HepG2 (cell line): ENCODE results near the gene CDH23. TPM values are rescaled to one million over a fixed set of nuclear protein-coding genes. Genes with fewer than 3 reads are reported as not detected.
A peak's percentile ranks its signal among the peaks of the same experiment; 100 is the strongest.

Experiments used
- ATAC-seq: fragments of 200-7000 bp; cut with Tn5 transposase; 3 replicates; pipeline ENCODE4 v1.9.1; 2020; ENCODE audit warnings: mild to moderate bottlenecking, moderate library complexity
- BruUV-seq: library from RNA; stranded (reverse); fragments of 400-500 nt; replicated peaks from 2 replicates; lab custom pipeline; 2021; lab: Mats Ljungman, UMichigan
- CTCF ChIA-PET: fragments of 300-600 bp; formaldehyde crosslinking; extraction: SDS; loops from one replicate; lab custom pipeline; 2021; ENCODE audit warnings: low total read pairs, inconsistent platforms, low intra/inter-chr PET ratio; lab: Yijun Ruan, JAX
- POLR2A ChIA-PET: fragments of 350-600 bp; sonication (Branson Sonifier 250); formaldehyde crosslinking; loops from one replicate; lab custom pipeline; 2020; ENCODE audit warnings: antibody characterized with exemption, inconsistent platforms; lab: Yijun Ruan, JAX
- DNase-seq: peaks from one replicate; pipeline ENCODE4 v3.0.0-alpha.2; 2015; ENCODE audit warnings: low spot score
- FAIRE-seq: peaks from 3 replicates; lab custom pipeline; 2011; peaks lifted over from hg19 to GRCh38; lab: Jason Lieb, UNC
- H2AFZ ChIP-seq: one replicate; pipeline ENCODE4 v1.6.1; 2011; ENCODE audit warnings: low read length, inconsistent platforms
- H3K27ac ChIP-seq: fragments of 300-600 bp; 3 replicates; pipeline ENCODE4 v1.8.0; 2011; ENCODE audit warnings: mixed run types, mild to moderate bottlenecking, mixed read lengths, low read length, inconsistent platforms; ENCODE audit not compliant: insufficient read depth; ENCODE audit errors: extremely low read length
- H3K27me3 ChIP-seq, 2 experiments: fragments of 200-600 bp in 1 of 2; 2 replicates in 1 of 2; 3 replicates in 1 of 2; pipeline versions ENCODE4 v1.6.0 to v1.8.0; 2011; ENCODE audit warnings: low read length in 2 of 2, mild to moderate bottlenecking in 2 of 2, moderate library complexity in 2 of 2, inconsistent platforms in 1 of 2; ENCODE audit not compliant: insufficient read depth in 2 of 2, control insufficient read depth in 1 of 2
- H3K36me3 ChIP-seq, 2 experiments: fragments of 200-600 bp in 1 of 2; replicated peaks in 1 of 2; 2 replicates in 1 of 2; 3 replicates in 1 of 2; pipeline versions ENCODE4 v1.5.1 to v1.8.0; 2011; ENCODE audit warnings: low read length in 2 of 2, inconsistent platforms in 1 of 2; ENCODE audit not compliant: insufficient read depth in 2 of 2, control insufficient read depth in 1 of 2
- H3K4me1 ChIP-seq: 2 replicates; pipeline ENCODE4 v1.5.1; 2012; ENCODE audit warnings: low read length, inconsistent platforms; ENCODE audit not compliant: insufficient read depth
- H3K4me2 ChIP-seq: 2 replicates; pipeline ENCODE4 v1.6.0; 2011; ENCODE audit warnings: low read depth, low read length, inconsistent platforms
- H3K4me3 ChIP-seq, 3 experiments: fragments of 200-600 bp in 1 of 3; sonication (generic), shearing (Covaris generic) in 1 of 3; replicated peaks in 1 of 3; 2 replicates each; pipeline ENCODE4 v1.5.1; 2011 to 2016; ENCODE audit warnings: low read length in 3 of 3, inconsistent platforms in 2 of 3, low read depth in 2 of 3, mild to moderate bottlenecking in 2 of 3, control low read depth in 1 of 3, mixed read lengths in 1 of 3; ENCODE audit not compliant: insufficient read depth in 1 of 3
- H3K79me2 ChIP-seq: one replicate; pipeline ENCODE4 v1.6.1; 2011; ENCODE audit warnings: low read length, inconsistent platforms; ENCODE audit not compliant: insufficient read depth
- H3K9ac ChIP-seq: 2 replicates; pipeline ENCODE4 v1.6.0; 2011; ENCODE audit warnings: mild to moderate bottlenecking, low read depth, low read length, inconsistent platforms; ENCODE audit not compliant: insufficient read depth
- H3K9me3 ChIP-seq: 2 replicates; pipeline ENCODE4 v1.5.1; 2012; ENCODE audit warnings: mild to moderate bottlenecking, low read length
- H4K20me1 ChIP-seq: 2 replicates; pipeline ENCODE4 v1.6.0; 2011; ENCODE audit warnings: inconsistent platforms, mild to moderate bottlenecking, low read length, moderate library complexity; ENCODE audit not compliant: insufficient read depth
- ADNP ChIP-seq: sonication (generic); formaldehyde crosslinking; IDR thresholded peaks from 2 replicates; pipeline ENCODE4 v1.4.0; 2020; ENCODE audit warnings: missing genetic modification reagents
- HDAC1 ChIP-seq: sonication (generic); formaldehyde crosslinking; IDR thresholded peaks from 2 replicates; pipeline ENCODE4 v1.5.1; 2020; ENCODE audit warnings: mild to moderate bottlenecking, missing genetic modification reagents
- KAT2B ChIP-seq: fragments of 150-350 bp; IDR thresholded peaks from 2 replicates; pipeline ENCODE4 v1.6.1; 2014; ENCODE audit warnings: low read depth, low read length, borderline replicate concordance
- MXD4 ChIP-seq: IDR thresholded peaks from 2 replicates; pipeline ENCODE4 v1.6.1; 2016; ENCODE audit warnings: mild to moderate bottlenecking, missing biosample characterization, missing genetic modification reagents
- NONO ChIP-seq, 2 experiments: fragments of 450-650 bp in 1 of 2; sonication (generic) in 1 of 2; formaldehyde crosslinking in 1 of 2; IDR thresholded peaks in 1 of 2; conservative IDR thresholded peaks in 1 of 2; 2 replicates each; pipeline versions ENCODE4 v1.6.1 to v1.8.0; 2017 to 2022; ENCODE audit warnings: mild to moderate bottlenecking in 1 of 2, missing genetic modification reagents in 1 of 2, moderate library complexity in 1 of 2
- SAFB2 ChIP-seq: sonication (generic); formaldehyde crosslinking; IDR thresholded peaks from 2 replicates; pipeline ENCODE4 v1.5.1; 2020; ENCODE audit warnings: missing genetic modification reagents, low read depth, mild to moderate bottlenecking, borderline replicate concordance
- ZBTB21 ChIP-seq: sonication (generic); formaldehyde crosslinking; IDR thresholded peaks from 2 replicates; pipeline ENCODE4 v1.4.0; 2020; ENCODE audit warnings: missing genetic modification reagents
- ZNF143 ChIP-seq: sonication (generic); formaldehyde crosslinking; IDR thresholded peaks from 2 replicates; pipeline ENCODE4 v1.4.0; 2020; ENCODE audit warnings: missing genetic modification reagents
- ZNF335 ChIP-seq: sonication (generic); formaldehyde crosslinking; IDR thresholded peaks from 2 replicates; pipeline ENCODE4 v1.4.0; 2020; ENCODE audit warnings: missing genetic modification reagents
- ZSCAN20 ChIP-seq: sonication (generic); formaldehyde crosslinking; IDR thresholded peaks from 2 replicates; pipeline ENCODE4 v1.4.0; 2020; ENCODE audit warnings: missing genetic modification reagents, mild to moderate bottlenecking, borderline replicate concordance
- WGBS: methylation state at CpG from one replicate; pipeline ENCODE4 v1.1.6; 2017; ENCODE audit warnings: low lambda C conversion rate; 5-methylcytosine and 5-hydroxymethylcytosine counted together
- in situ Hi-C: cut with HindIII; loops from 2 replicates; pipeline ENCODE4 v1.10.0; 2017; ENCODE audit warnings: low pct_unique_long_range_greater_than_20kb; ENCODE audit not compliant: extremely low pct_ligation_motif_present
- intact Hi-C: fragments of 100-400 bp; cut with micrococcal nuclease; formaldehyde crosslinking; loops from one replicate; pipeline ENCODE4 v1.10.0; 2022; ENCODE audit not compliant: unreplicated experiment
- polyA plus RNA-seq, 8 experiments: library from polyadenylated mRNA; depleted of rRNA in 3 of 8; stranded (reverse) in 7 of 8; unstranded in 1 of 8; fragments of >200 nt; fragmentation: Illumina TruSeq in 4 of 8; extraction: Trizol in 4 of 8; gene quantifications; 2 replicates each; pipeline versions ENCODE4 v1.2.1 to v1.2.3, GENCODE V29; 2011 to 2016; ENCODE audit warnings: low read depth in 4 of 8, missing spikeins in 1 of 8, mixed read lengths in 1 of 8; ENCODE audit not compliant: insufficient read depth in 1 of 8
- total RNA-seq, 5 experiments: library from RNA; depleted of rRNA; stranded (reverse); fragments of >200 nt; fragmentation: Illumina TruSeq; extraction: Trizol; gene quantifications; 2 replicates each; pipeline ENCODE4 v1.2.3, GENCODE V29; 2016; ENCODE audit warnings: low read depth in 1 of 5
- TF ChIP-seq, protein P1 (sequence below): sonication (generic); formaldehyde crosslinking; IDR thresholded peaks from 2 replicates; pipeline ENCODE4 v1.4.0; 2020; ENCODE audit warnings: missing genetic modification reagents
- TF ChIP-seq, protein P2 (sequence below): sonication (generic); formaldehyde crosslinking; IDR thresholded peaks from 2 replicates; pipeline ENCODE4 v1.5.1; 2020; ENCODE audit warnings: mild to moderate bottlenecking, missing genetic modification reagents, borderline replicate concordance

Gene CDH23
- total and polyA plus RNA-seq, 2 of the 13 experiments (the other 11 are each of a cell fraction or from before 2014, with no cell fraction given) = 0.13 TPM; not detected in 1

DNA sequence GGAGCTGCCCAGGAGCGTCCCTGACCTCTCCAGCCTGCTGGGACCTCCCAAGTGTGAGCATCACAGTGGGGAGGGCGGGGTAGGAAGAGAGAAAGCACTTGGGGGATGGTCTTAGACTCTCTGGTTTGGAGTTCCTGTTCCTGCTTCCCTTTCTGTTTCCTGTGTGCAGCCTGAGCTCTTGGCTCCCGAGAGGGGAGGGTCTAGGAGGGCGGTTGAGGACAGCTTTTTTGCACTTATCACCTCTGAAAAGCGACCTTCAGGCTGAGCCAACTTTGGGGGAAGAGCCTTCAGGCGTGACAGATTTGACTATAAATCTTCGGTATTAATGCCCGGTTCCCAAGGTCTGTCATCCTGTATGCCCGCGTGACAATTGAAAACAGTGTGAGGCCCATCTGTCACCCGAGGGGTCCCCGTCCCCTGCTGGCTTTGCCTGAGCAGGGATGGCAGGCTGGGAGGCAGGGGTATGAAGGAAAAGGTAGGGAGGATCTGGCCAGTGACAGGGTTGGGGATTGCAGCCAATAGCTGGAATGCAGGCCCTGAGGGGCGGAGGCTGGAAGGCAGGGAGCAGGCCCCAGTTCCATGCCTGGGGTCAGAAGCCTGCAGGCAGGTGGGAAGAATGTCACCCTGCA lies 78.6 kb downstream of the CDH23 start:
- no peak for DNase-seq
- POLR2A ChIA-PET = no interaction called here
- H3K36me3 ChIP-seq = no peaks in the 10 kb centered on the region
- no peaks in the 10 kb centered on the region for H4K20me1 ChIP-seq
- H3K4me3 ChIP-seq = no peak overlapping the region
- H3K27ac ChIP-seq = no peak overlapping the region
- BruUV-seq = no TSS peak
- TF ChIP-seq ZNF335 = no peak
- TF ChIP-seq ZNF143 (CRISPR knock-in tag) = no peak
- no peak for TF ChIP-seq ZSCAN20
- no peak for TF ChIP-seq ADNP
- TF ChIP-seq KAT2B = no peak
- no peak for TF ChIP-seq MXD4 (CRISPR knock-in tag)
- no peak for TF ChIP-seq SAFB2 (CRISPR knock-in tag)
- no peak for TF ChIP-seq NONO (IDR thresholded peaks at IDR 0.05)
- no peak for TF ChIP-seq NONO (CRISPR knock-in tag; conservative IDR thresholded peaks at IDR 0.05)
- TF ChIP-seq, protein P1, sequence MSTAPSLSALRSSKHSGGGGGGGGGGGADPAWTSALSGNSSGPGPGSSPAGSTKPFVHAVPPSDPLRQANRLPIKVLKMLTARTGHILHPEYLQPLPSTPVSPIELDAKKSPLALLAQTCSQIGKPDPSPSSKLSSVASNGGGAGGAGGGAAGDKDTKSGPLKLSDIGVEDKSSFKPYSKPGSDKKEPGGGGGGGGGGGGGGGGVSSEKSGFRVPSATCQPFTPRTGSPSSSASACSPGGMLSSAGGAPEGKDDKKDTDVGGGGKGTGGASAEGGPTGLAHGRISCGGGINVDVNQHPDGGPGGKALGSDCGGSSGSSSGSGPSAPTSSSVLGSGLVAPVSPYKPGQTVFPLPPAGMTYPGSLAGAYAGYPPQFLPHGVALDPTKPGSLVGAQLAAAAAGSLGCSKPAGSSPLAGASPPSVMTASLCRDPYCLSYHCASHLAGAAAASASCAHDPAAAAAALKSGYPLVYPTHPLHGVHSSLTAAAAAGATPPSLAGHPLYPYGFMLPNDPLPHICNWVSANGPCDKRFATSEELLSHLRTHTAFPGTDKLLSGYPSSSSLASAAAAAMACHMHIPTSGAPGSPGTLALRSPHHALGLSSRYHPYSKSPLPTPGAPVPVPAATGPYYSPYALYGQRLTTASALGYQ (CRISPR knock-in tag) = no peak
- TF ChIP-seq HDAC1 (CRISPR knock-in tag) = no peak
- TF ChIP-seq, protein P2, sequence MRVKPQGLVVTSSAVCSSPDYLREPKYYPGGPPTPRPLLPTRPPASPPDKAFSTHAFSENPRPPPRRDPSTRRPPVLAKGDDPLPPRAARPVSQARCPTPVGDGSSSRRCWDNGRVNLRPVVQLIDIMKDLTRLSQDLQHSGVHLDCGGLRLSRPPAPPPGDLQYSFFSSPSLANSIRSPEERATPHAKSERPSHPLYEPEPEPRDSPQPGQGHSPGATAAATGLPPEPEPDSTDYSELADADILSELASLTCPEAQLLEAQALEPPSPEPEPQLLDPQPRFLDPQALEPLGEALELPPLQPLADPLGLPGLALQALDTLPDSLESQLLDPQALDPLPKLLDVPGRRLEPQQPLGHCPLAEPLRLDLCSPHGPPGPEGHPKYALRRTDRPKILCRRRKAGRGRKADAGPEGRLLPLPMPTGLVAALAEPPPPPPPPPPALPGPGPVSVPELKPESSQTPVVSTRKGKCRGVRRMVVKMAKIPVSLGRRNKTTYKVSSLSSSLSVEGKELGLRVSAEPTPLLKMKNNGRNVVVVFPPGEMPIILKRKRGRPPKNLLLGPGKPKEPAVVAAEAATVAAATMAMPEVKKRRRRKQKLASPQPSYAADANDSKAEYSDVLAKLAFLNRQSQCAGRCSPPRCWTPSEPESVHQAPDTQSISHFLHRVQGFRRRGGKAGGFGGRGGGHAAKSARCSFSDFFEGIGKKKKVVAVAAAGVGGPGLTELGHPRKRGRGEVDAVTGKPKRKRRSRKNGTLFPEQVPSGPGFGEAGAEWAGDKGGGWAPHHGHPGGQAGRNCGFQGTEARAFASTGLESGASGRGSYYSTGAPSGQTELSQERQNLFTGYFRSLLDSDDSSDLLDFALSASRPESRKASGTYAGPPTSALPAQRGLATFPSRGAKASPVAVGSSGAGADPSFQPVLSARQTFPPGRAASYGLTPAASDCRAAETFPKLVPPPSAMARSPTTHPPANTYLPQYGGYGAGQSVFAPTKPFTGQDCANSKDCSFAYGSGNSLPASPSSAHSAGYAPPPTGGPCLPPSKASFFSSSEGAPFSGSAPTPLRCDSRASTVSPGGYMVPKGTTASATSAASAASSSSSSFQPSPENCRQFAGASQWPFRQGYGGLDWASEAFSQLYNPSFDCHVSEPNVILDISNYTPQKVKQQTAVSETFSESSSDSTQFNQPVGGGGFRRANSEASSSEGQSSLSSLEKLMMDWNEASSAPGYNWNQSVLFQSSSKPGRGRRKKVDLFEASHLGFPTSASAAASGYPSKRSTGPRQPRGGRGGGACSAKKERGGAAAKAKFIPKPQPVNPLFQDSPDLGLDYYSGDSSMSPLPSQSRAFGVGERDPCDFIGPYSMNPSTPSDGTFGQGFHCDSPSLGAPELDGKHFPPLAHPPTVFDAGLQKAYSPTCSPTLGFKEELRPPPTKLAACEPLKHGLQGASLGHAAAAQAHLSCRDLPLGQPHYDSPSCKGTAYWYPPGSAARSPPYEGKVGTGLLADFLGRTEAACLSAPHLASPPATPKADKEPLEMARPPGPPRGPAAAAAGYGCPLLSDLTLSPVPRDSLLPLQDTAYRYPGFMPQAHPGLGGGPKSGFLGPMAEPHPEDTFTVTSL (CRISPR knock-in tag) = no peak
- TF ChIP-seq ZBTB21 (CRISPR knock-in tag) = no peak
- TF ChIP-seq, all 625 proteins: peak for 0
- no peaks in the 10 kb centered on the region for H3K4me1 ChIP-seq
- in situ Hi-C loops (no loop called here), intact Hi-C loops (no loop called here)
- H3K79me2 ChIP-seq = no peaks in the 10 kb centered on the region
- H3K27me3 ChIP-seq = peaks cover 6 to 52% of the 10 kb centered on the region in 2 experiments; a peak in 4 of 5 replicates
- H3K4me2 ChIP-seq = no peak overlapping the region
- ATAC-seq = peak; percentile 52
- FAIRE-seq = no peak
- no peaks in the 10 kb centered on the region for H3K9me3 ChIP-seq
- no peak overlapping the region for H3K9ac ChIP-seq
- no peak overlapping the region for H2AFZ ChIP-seq
- CTCF ChIA-PET = no interaction called here
- WGBS = 12% methylated on average over 11 of the region's 13 CpGs
